Osteoblast (primary cell): Measurements from ENCODE around the gene SACS. TPM values are rescaled to one million over a fixed set of nuclear protein-coding genes. Genes with fewer than 3 reads are reported as not detected.
A peak's percentile ranks its signal among the peaks of the same experiment; 100 is the strongest.

Experiments used
- DNase-seq: peaks from one replicate; pipeline ENCODE4 v3.0.0; 2011; ENCODE audit warnings: low spot score, mixed read lengths; ENCODE audit not compliant: insufficient read length; ENCODE audit errors: missing footprints
- H2AFZ ChIP-seq: 2 replicates; pipeline ENCODE4 v1.6.0; 2011; ENCODE audit warnings: mild to moderate bottlenecking, low read length
- H3K27ac ChIP-seq: 2 replicates; pipeline ENCODE4 v1.5.1; 2011; ENCODE audit warnings: mild to moderate bottlenecking, low read depth, low read length, moderate library complexity
- H3K27me3 ChIP-seq: 2 replicates; pipeline ENCODE4 v1.6.0; 2012; ENCODE audit warnings: mild to moderate bottlenecking, control low read depth, inconsistent platforms, low read length, moderate library complexity; ENCODE audit not compliant: insufficient read depth
- H3K36me3 ChIP-seq: 2 replicates; pipeline ENCODE4 v1.5.1; 2011; ENCODE audit warnings: mild to moderate bottlenecking, low read length, control low read depth, moderate library complexity; ENCODE audit not compliant: insufficient read depth
- H3K4me1 ChIP-seq: 2 replicates; pipeline ENCODE4 v1.5.1; 2011; ENCODE audit warnings: mild to moderate bottlenecking, low read length, control low read depth, moderate library complexity; ENCODE audit not compliant: insufficient read depth
- H3K4me2 ChIP-seq: 2 replicates; pipeline ENCODE4 v1.6.0; 2011; ENCODE audit warnings: mild to moderate bottlenecking, low read length; ENCODE audit not compliant: insufficient read depth
- H3K4me3 ChIP-seq: fragments of 200-600 bp; sonication (generic); 3 replicates; pipeline ENCODE4 v1.5.1; 2012; ENCODE audit warnings: mild to moderate bottlenecking, low read length, inconsistent platforms; ENCODE audit not compliant: insufficient read depth
- H3K79me2 ChIP-seq: 2 replicates; pipeline ENCODE4 v1.6.0; 2012; ENCODE audit warnings: mild to moderate bottlenecking, low read length, control low read depth, inconsistent platforms; ENCODE audit not compliant: insufficient read depth
- H3K9me3 ChIP-seq: 2 replicates; pipeline ENCODE4 v1.5.1; 2011; ENCODE audit warnings: low read depth, low read length, control low read depth
- H4K20me1 ChIP-seq: 2 replicates; pipeline ENCODE4 v1.6.0; 2012; ENCODE audit warnings: mild to moderate bottlenecking, low read length, control low read depth; ENCODE audit not compliant: insufficient read depth
- CTCF ChIP-seq: IDR thresholded peaks from 2 replicates; pipeline ENCODE4 v1.5.1; 2011; ENCODE audit warnings: mild to moderate bottlenecking, low read depth, low read length, moderate library complexity; ENCODE audit errors: extremely low read depth
- total RNA-seq: library from RNA; depleted of rRNA; stranded (reverse); fragments of >200 nt; gene quantifications from 2 replicates; pipeline ENCODE4 v1.2.3, GENCODE V29; 2012

The SACS gene
- total RNA-seq, 1 donor, result 59.0 TPM

- Histone ChIP-seq H2AFZ (peak overlapping the region; percentile 69), H3K4me2 (peak overlapping the region; percentile 84), H3K36me3 (peaks cover 15% of the 10 kb centered on the region), H3K4me1 (peaks cover 53% of the 10 kb centered on the region), H3K4me3 (peak overlapping the region; percentile 84), H3K9me3 (no peaks in the 10 kb centered on the region), H3K79me2 (peaks cover 47% of the 10 kb centered on the region), H4K20me1 (peaks cover 21% of the 10 kb centered on the region), H3K27me3 (no peaks in the 10 kb centered on the region), H3K27ac (peak overlapping the region; percentile 92)
- no peak for TF ChIP-seq CTCF
- DNase-seq, result peak; percentile 98
Observed at GRCh38 chr13:23375001-23375971, 58.2 kb downstream of the SACS start.

DNA sequence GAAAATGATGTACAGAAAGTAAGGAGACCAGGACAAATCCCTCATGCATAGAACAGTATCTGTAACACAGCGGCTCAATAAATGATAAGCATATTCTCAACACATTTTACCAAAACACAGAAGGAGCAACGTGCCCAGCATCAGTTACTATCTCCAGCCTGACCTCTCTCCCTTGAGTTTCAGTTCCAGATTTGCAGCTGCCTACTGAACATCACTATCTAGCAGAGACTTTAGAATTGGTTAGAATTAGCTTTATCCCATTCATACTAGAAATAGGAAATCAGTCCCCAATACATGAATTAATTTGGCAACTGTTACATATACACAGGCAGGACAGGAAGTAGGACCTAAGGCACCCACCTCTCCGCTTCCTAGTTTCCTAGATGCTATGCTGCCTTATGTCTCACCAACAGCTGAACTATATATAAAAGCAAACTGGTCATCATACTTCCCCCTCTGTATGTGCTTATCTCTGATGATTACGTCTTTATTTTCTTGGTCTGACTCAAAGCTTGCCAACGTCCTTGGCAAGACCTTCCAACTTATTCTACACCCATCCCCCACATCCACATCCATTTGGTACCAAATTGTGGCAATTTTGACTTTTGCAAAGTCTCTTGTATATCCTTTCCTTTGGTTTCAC lies 61.1 kb downstream of the SACS start:
- Histone ChIP-seq H3K27me3 (no peaks in the 10 kb centered on the region), H2AFZ (no peak overlapping the region), H3K79me2 (peaks cover 64% of the 10 kb centered on the region), H3K9me3 (no peaks in the 10 kb centered on the region), H3K36me3 (peaks cover 41% of the 10 kb centered on the region), H3K4me2 (peak overlapping the region; percentile 68), H4K20me1 (peaks cover 21% of the 10 kb centered on the region), H3K4me3 (peak overlapping the region; percentile 41), H3K4me1 (peaks cover 34% of the 10 kb centered on the region), H3K27ac (peak overlapping the region; percentile 65)
- peak; percentile 92 for DNase-seq
- no peak for TF ChIP-seq CTCF

DNA sequence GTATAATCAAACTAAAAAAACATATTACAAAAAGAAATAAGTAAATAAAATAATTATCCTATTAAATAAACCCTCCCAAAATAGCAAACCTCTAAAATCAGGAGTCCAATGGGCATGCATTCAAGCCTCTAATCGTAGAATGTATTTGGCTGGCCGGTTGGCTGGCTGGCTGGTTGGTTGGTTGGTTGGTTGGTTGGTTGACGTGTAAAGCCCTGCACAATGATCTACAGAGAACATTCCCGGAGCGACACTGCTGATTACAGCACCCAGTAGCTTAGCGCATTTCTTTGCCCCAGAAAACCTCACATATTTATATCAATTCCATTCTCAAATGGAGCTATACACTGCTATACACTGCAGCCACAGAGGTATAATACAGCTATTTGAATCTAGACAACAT lies 65.6 kb downstream of the SACS start:
- Histone ChIP-seq H3K36me3 (peaks cover 81% of the 10 kb centered on the region), H3K4me1 (peaks cover 9% of the 10 kb centered on the region), H3K27ac (no peak overlapping the region), H3K9me3 (no peaks in the 10 kb centered on the region), H3K4me2 (no peak overlapping the region), H2AFZ (no peak overlapping the region), H3K4me3 (no peak overlapping the region), H3K27me3 (no peaks in the 10 kb centered on the region), H3K79me2 (peaks cover 68% of the 10 kb centered on the region), H4K20me1 (peaks cover 20% of the 10 kb centered on the region)
- DNase-seq, result no peak
- TF ChIP-seq CTCF, result no peak

DNA sequence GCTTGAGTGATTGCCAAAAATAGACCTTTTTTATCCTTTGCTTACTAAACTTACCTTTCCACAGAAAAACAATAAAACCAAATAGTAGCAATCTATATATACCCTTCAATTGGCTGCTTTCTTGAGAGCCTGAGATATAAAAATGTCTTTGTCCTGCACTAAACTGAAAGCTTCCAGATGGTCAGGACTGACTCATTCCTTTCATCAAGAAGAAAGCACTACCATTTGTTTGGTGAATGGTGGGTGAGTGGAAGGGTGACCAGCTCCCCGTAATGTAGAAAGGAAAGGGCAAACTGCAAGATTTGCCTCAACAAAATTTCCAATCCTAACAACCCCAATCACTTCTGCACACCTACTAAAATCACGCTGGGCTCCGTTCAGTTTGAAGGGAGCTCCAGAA lies 67.8 kb downstream of the SACS start:
- Histone ChIP-seq H3K9me3 (no peaks in the 10 kb centered on the region), H3K27ac (no peak overlapping the region), H4K20me1 (peaks cover 10% of the 10 kb centered on the region), H3K36me3 (peaks cover 89% of the 10 kb centered on the region), H3K79me2 (peaks cover 59% of the 10 kb centered on the region), H3K4me3 (no peak overlapping the region), H3K4me1 (no peaks in the 10 kb centered on the region), H2AFZ (no peak overlapping the region), H3K4me2 (no peak overlapping the region), H3K27me3 (no peaks in the 10 kb centered on the region)
- TF ChIP-seq CTCF, result no peak
- DNase-seq, result no peak
